ENCODE results near the gene SLAMF7.

DNA sequence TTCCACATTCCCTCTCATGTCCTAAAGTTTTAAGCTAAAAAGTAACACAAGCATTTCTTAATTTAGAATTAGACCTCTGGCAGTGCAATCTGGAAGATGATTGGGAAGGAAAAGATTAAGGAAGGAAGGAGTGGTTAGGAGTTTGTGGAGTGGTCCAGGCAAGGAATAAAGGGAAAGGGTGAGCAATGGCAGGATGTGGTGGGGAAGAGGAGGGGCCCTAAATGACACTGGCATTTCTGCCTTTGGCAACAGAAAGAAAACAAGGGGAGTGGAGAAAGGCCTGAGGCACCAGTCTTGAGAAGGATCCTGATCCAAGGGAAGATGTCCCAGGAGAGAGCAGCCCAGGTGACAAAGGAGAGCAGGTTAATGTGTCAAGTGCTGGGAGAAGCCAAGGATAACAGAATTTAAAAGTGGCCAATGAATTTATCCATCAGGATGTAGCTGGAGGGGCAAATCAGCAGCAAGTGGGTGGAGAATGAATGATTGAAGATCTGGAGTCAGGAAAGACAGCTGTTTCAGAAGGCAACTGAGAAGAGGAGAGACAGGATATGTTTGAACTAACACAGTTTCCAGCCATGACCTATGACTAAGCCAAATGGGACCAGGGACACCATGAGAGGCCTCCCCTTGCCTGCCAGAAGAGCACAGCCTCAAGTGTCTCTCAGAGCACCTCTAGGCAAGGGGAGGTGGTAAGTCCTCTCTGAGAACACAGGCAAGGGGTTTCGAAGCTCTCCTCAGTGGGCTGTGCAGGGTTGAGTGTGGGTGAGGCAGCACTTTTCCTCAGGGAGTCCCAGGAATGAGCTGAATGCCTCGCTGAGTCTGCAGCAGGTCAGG is 36.1 kb downstream of the SLAMF7 start:
- TF ChIP-seq, protein P1, sequence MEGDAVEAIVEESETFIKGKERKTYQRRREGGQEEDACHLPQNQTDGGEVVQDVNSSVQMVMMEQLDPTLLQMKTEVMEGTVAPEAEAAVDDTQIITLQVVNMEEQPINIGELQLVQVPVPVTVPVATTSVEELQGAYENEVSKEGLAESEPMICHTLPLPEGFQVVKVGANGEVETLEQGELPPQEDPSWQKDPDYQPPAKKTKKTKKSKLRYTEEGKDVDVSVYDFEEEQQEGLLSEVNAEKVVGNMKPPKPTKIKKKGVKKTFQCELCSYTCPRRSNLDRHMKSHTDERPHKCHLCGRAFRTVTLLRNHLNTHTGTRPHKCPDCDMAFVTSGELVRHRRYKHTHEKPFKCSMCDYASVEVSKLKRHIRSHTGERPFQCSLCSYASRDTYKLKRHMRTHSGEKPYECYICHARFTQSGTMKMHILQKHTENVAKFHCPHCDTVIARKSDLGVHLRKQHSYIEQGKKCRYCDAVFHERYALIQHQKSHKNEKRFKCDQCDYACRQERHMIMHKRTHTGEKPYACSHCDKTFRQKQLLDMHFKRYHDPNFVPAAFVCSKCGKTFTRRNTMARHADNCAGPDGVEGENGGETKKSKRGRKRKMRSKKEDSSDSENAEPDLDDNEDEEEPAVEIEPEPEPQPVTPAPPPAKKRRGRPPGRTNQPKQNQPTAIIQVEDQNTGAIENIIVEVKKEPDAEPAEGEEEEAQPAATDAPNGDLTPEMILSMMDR (IDR thresholded peaks at IDR 0.05) = no peak
- no peak for TF ChIP-seq EP300 (IDR thresholded peaks at IDR 0.05)
- TF ChIP-seq POLR2A (IDR thresholded peaks at IDR 0.05) = no peak
